ENCODE data around the gene GSDMA. TPM values are rescaled to one million over a fixed set of nuclear protein-coding genes. Genes with fewer than 3 reads are reported as not detected.

The GSDMA gene
- polyA plus RNA-seq, 3 donors, result not detected

DNA sequence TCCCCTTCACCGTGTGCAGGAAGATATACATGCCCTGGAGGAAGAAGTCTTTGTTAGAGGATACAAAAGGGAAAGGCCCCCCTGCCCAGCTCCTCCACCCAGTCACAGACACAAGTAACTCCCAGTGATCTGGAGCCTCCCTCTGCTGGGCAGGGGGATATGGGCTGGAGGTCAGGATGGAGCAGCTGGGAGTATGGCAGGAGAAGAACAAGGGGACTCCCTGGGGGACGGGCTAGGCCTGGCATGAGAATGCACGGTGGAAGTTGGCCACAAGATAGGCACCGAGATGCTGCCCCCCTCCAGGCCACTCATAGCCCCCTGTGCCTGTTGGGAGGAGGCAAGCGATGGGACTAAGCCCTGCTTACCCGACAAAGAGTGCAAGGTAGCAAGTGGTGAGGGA lies 39.6 kb upstream of the GSDMA start:
- Mint-ChIP-seq H3K4me1 (peaks cover 50% of the 10 kb centered on the region), H3K9me3 (no peaks in the 10 kb centered on the region), H3K27me3 (ENCODE audit: low read depth in 3 of 3) (peaks cover 0 to 6% (median 0%) of the 10 kb centered on the region in 3 donors), H3K4me3 (no peak overlapping the region), H3K36me3 (peaks cover 30 to 48% of the 10 kb centered on the region in 2 donors), H3K27ac (peak overlapping the region in 4 of 7 donors; percentile 16 to 79 (median 44))
- Histone ChIP-seq H3K4me3 (replicated peaks in 1 of 3; ENCODE audit: low read depth in 2 of 3, low read length in 3 of 3) (no peak overlapping the region), H3K27me3 (ENCODE audit: control insufficient read depth in 2 of 2, insufficient read depth in 2 of 2, low read length in 2 of 2) (no peaks in the 10 kb centered on the region), H3K79me2 (ENCODE audit: insufficient read depth, low read length) (peaks cover 31% of the 10 kb centered on the region), H3K4me2 (replicated peaks; ENCODE audit: extremely low read depth, low read length, poor library complexity, severe bottlenecking) (no peak overlapping the region), H3K9me3 (replicated peaks in 1 of 2; ENCODE audit: control insufficient read depth in 1 of 2, insufficient read depth in 1 of 2, low read length in 2 of 2) (no peaks in the 10 kb centered on the region), H3K9ac (ENCODE audit: insufficient read depth, low read length, poor library complexity, severe bottlenecking) (no peak overlapping the region), H4K20me1 (ENCODE audit: insufficient read depth, low read length) (peaks cover 11% of the 10 kb centered on the region), H2AFZ (ENCODE audit: insufficient read depth, low read depth, low read length, poor library complexity, severe bottlenecking) (no peak overlapping the region), H3K36me3 (replicated peaks in 1 of 2; ENCODE audit: control insufficient read depth in 1 of 2, insufficient read depth in 2 of 2, low read length in 2 of 2) (peaks cover 20 to 37% of the 10 kb centered on the region in 2 donors), H3K27ac (ENCODE audit: low read depth in 1 of 2, low read length in 2 of 2) (peak overlapping the region in 1 of 2 donors; percentile 48), H3K4me1 (ENCODE audit: control insufficient read depth in 1 of 2, insufficient read depth in 2 of 2, low read length in 2 of 2) (peaks cover 40 to 56% of the 10 kb centered on the region in 2 donors)
- TF ChIP-seq, protein P1, sequence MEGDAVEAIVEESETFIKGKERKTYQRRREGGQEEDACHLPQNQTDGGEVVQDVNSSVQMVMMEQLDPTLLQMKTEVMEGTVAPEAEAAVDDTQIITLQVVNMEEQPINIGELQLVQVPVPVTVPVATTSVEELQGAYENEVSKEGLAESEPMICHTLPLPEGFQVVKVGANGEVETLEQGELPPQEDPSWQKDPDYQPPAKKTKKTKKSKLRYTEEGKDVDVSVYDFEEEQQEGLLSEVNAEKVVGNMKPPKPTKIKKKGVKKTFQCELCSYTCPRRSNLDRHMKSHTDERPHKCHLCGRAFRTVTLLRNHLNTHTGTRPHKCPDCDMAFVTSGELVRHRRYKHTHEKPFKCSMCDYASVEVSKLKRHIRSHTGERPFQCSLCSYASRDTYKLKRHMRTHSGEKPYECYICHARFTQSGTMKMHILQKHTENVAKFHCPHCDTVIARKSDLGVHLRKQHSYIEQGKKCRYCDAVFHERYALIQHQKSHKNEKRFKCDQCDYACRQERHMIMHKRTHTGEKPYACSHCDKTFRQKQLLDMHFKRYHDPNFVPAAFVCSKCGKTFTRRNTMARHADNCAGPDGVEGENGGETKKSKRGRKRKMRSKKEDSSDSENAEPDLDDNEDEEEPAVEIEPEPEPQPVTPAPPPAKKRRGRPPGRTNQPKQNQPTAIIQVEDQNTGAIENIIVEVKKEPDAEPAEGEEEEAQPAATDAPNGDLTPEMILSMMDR (IDR thresholded peaks at IDR 0.05), result no peak
- DNase-seq, result no peak
- WGBS (ENCODE audit: insufficient coverage), result 96% methylated on average over 5 of the region's 6 CpGs
- intact Hi-C loops (cut with micrococcal nuclease), result loop anchor here in 1 of 2 donors (10.0 kb wide), 1 partner anchor 62 kb away; the partner anchor contains the start of gene PSMD3

DNA sequence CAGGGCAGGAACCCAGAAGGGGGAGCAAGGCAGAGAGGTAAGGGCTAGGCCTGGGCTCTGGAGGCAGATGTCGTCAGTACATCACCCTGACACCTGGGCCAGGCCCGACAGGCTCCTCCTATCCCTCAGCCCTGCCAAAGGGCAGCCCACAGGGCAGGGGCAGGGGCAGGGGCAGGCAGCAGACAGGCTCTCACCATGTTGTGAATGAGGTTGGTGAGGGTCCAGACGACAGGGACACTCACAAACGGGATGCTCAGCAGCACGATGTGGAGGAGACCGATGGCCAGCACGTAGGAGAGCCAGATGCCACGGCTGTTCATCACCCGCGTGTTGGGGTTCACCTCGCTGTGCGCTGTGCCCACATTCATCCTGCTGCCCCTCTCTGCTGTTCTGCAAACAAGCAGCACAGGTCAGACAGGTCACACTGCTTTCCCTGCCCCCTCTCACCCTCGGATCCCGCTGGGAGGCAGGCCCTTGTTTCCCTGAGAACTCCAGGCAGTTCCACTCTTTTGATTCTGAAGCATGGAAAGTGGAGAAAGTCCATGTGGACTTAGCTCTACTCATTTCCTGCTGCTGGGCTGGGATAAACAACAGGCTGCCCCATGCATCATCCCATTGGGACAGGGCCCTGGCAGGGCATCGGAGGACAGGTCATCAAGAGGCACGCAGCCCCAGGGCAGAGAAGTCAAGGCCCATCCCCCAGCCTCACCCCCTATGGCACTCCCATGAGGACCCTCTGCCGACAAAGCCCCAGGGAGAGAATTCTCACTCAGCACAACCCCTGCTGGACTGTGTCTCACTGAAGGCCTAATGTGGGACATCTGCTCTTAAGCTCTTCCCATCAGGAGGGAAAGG lies 38.7 kb upstream of the GSDMA start:
- peaks cover 49 to 64% of the 10 kb centered on the region in 2 donors for H3K4me1 ChIP-seq (ENCODE audit: control insufficient read depth in 1 of 2, insufficient read depth in 2 of 2, low read length in 2 of 2)
- Mint-ChIP-seq H3K4me3 (no peak overlapping the region), H3K27ac (peak overlapping the region in 1 of 7 donors; percentile 12), H3K9me3 (no peaks in the 10 kb centered on the region), H3K27me3 (ENCODE audit: low read depth in 3 of 3) (peaks cover 0 to 5% (median 0%) of the 10 kb centered on the region in 3 donors), H3K4me1 (peaks cover 58% of the 10 kb centered on the region), H3K36me3 (peaks cover 27 to 44% of the 10 kb centered on the region in 2 donors)
- H3K36me3 ChIP-seq (replicated peaks in 1 of 2; ENCODE audit: control insufficient read depth in 1 of 2, insufficient read depth in 2 of 2, low read length in 2 of 2), result peaks cover 20 to 37% of the 10 kb centered on the region in 2 donors
- intact Hi-C loops (cut with micrococcal nuclease), result loop anchor here in 1 of 2 donors (10.0 kb wide), 1 partner anchor 61 kb away; the partner anchor contains the start of gene PSMD3
- H3K79me2 ChIP-seq (ENCODE audit: insufficient read depth, low read length), result peaks cover 31% of the 10 kb centered on the region
- no peaks in the 10 kb centered on the region for H3K27me3 ChIP-seq (ENCODE audit: control insufficient read depth in 2 of 2, insufficient read depth in 2 of 2, low read length in 2 of 2)
- peak overlapping the region in 1 of 2 donors; percentile 12 for H3K27ac ChIP-seq (ENCODE audit: low read depth in 1 of 2, low read length in 2 of 2)
- H3K4me3 ChIP-seq (replicated peaks in 1 of 3; ENCODE audit: low read depth in 2 of 3, low read length in 3 of 3), result no peak overlapping the region
- H4K20me1 ChIP-seq (ENCODE audit: insufficient read depth, low read length), result peaks cover 11% of the 10 kb centered on the region
- WGBS (ENCODE audit: insufficient coverage), result 96% methylated on average over 15 of the region's 17 CpGs
- H3K9me3 ChIP-seq (replicated peaks in 1 of 2; ENCODE audit: control insufficient read depth in 1 of 2, insufficient read depth in 1 of 2, low read length in 2 of 2), result no peaks in the 10 kb centered on the region
- H2AFZ ChIP-seq (ENCODE audit: insufficient read depth, low read depth, low read length, poor library complexity, severe bottlenecking), result no peak overlapping the region
- H3K9ac ChIP-seq (ENCODE audit: insufficient read depth, low read length, poor library complexity, severe bottlenecking), result no peak overlapping the region
- TF ChIP-seq, protein P1 (IDR thresholded peaks at IDR 0.05), result no peak
- DNase-seq, result no peak
- H3K4me2 ChIP-seq (replicated peaks; ENCODE audit: extremely low read depth, low read length, poor library complexity, severe bottlenecking), result no peak overlapping the region

All from CD14-positive monocyte (primary cell).